Trophoblast cell (in vitro differentiated cells and primary cell): ENCODE measurements around the gene RFFL.
"Not testable (repeated sequence)": the region's sequence is repeated elsewhere in the genome, so short reads cannot be mapped to it uniquely, and the experiment has no call there.

Source experiments
- DNase-seq, 2 donors: peaks; one replicate each; pipeline ENCODE4 v3.0.0-alpha.2; 2016
- H2AFZ ChIP-seq: 2 replicates; pipeline ENCODE4 v1.6.1; 2013; ENCODE audit warnings: low read length, moderate library complexity, mild to moderate bottlenecking; ENCODE audit not compliant: insufficient read depth, poor library complexity
- H2AK5ac ChIP-seq: 2 replicates; pipeline ENCODE4 v1.6.1; 2013; ENCODE audit warnings: mild to moderate bottlenecking, low read length
- H2BK120ac ChIP-seq: 2 replicates; pipeline ENCODE4 v1.6.1; 2013; ENCODE audit warnings: low read length, mild to moderate bottlenecking, moderate library complexity; ENCODE audit not compliant: insufficient read depth, poor library complexity
- H2BK12ac ChIP-seq: 2 replicates; pipeline ENCODE4 v1.6.1; 2013; ENCODE audit warnings: mild to moderate bottlenecking, low read length, moderate library complexity
- H2BK5ac ChIP-seq: 2 replicates; pipeline ENCODE4 v1.6.1; 2013; ENCODE audit warnings: low read length, low read depth, moderate library complexity, mild to moderate bottlenecking; ENCODE audit not compliant: poor library complexity
- H3K14ac ChIP-seq: 2 replicates; pipeline ENCODE4 v1.6.1; 2013; ENCODE audit warnings: mild to moderate bottlenecking, low read length
- H3K18ac ChIP-seq: 2 replicates; pipeline ENCODE4 v1.6.1; 2013; ENCODE audit warnings: mild to moderate bottlenecking, low read length
- H3K23ac ChIP-seq: 2 replicates; pipeline ENCODE4 v1.6.1; 2013; ENCODE audit warnings: low read length
- H3K27ac ChIP-seq: 2 replicates; pipeline ENCODE4 v1.5.1; 2013; ENCODE audit warnings: low read depth, mild to moderate bottlenecking, inconsistent platforms, low read length, moderate library complexity
- H3K27me3 ChIP-seq: 2 replicates; pipeline ENCODE4 v1.6.1; 2013; ENCODE audit warnings: inconsistent platforms, mild to moderate bottlenecking, low read length, moderate library complexity; ENCODE audit not compliant: insufficient read depth
- H3K36me3 ChIP-seq, 2 experiments: 1 replicate in 1 of 2; 2 replicates in 1 of 2; pipeline ENCODE4 v1.6.1; 2013; ENCODE audit warnings: low read length in 2 of 2, mild to moderate bottlenecking in 2 of 2, moderate library complexity in 1 of 2; ENCODE audit not compliant: insufficient read depth in 2 of 2, control insufficient read depth in 1 of 2
- H3K4ac ChIP-seq: 2 replicates; pipeline ENCODE4 v1.6.1; 2013; ENCODE audit warnings: low read depth, mild to moderate bottlenecking, low read length, moderate library complexity
- H3K4me1 ChIP-seq, 2 experiments: 1 replicate in 1 of 2; 2 replicates in 1 of 2; pipeline ENCODE4 v1.6.1; 2013; ENCODE audit warnings: low read length in 2 of 2, mild to moderate bottlenecking in 2 of 2, moderate library complexity in 1 of 2; ENCODE audit not compliant: insufficient read depth in 2 of 2, control insufficient read depth in 1 of 2
- H3K4me2 ChIP-seq: 2 replicates; pipeline ENCODE4 v1.6.1; 2013; ENCODE audit warnings: inconsistent platforms, mild to moderate bottlenecking, low read length, moderate library complexity
- H3K4me3 ChIP-seq: 2 replicates; pipeline ENCODE4 v1.5.1; 2013; ENCODE audit warnings: mild to moderate bottlenecking, low read depth, low read length, inconsistent platforms
- H3K79me1 ChIP-seq: one replicate; pipeline ENCODE4 v1.6.1; 2013; ENCODE audit warnings: low read length
- H3K79me2 ChIP-seq: 2 replicates; pipeline ENCODE4 v1.6.1; 2013; ENCODE audit warnings: low read length, mild to moderate bottlenecking; ENCODE audit not compliant: control insufficient read depth, insufficient read depth, poor library complexity
- H3K9ac ChIP-seq: 2 replicates; pipeline ENCODE4 v1.6.1; 2013; ENCODE audit warnings: mild to moderate bottlenecking, low read length
- H3K9me3 ChIP-seq: 2 replicates; pipeline ENCODE4 v1.6.1; 2013; ENCODE audit warnings: low read depth, mild to moderate bottlenecking, control low read depth, inconsistent platforms, low read length; ENCODE audit not compliant: insufficient read depth
- H4K12ac ChIP-seq: 2 replicates; pipeline ENCODE4 v1.6.1; 2013; ENCODE audit warnings: low read depth, mild to moderate bottlenecking, low read length, moderate library complexity
- H4K8ac ChIP-seq: 2 replicates; pipeline ENCODE4 v1.6.1; 2013; ENCODE audit warnings: low read depth, mild to moderate bottlenecking, low read length, moderate library complexity
- H4K91ac ChIP-seq: one replicate; pipeline ENCODE4 v1.6.1; 2013; ENCODE audit warnings: low read depth, mild to moderate bottlenecking, low read length, moderate library complexity
- WGBS: extraction: QIAGEN DNeasy Blood & Tissue Kit; methylation state at CpG from one replicate; pipeline ENCODE4 v1.1.7; 2013; ENCODE audit warnings: missing lambda C conversion rate; ENCODE audit not compliant: insufficient read length, insufficient coverage; ENCODE audit errors: extremely low coverage; 5-methylcytosine and 5-hydroxymethylcytosine counted together

The RFFL gene

GRCh38 chr17:35095741-35096140 is 32.2 kb upstream of the RFFL start:
- Histone ChIP-seq H3K4ac (no peak overlapping the region), H2BK120ac (no peak overlapping the region)
- WGBS, result no CpG with 5 or more reads among the region's 1 CpG

GRCh38 chr17:35094902-35095301 is 31.4 kb upstream of the RFFL start:
- Histone ChIP-seq H3K36me3 (peaks cover 0 to 3% of the 10 kb centered on the region in 2 experiments), H3K79me2 (no peaks in the 10 kb centered on the region), H4K91ac (no peak overlapping the region), H2AFZ (no peak overlapping the region), H3K27me3 (no peaks in the 10 kb centered on the region), H3K4me3 (no peak overlapping the region), H2BK5ac (no peak overlapping the region), H3K14ac (no peak overlapping the region), H2BK120ac (no peak overlapping the region), H3K4me1 (peaks cover 0 to 1% of the 10 kb centered on the region in 2 experiments), H2AK5ac (no peak overlapping the region), H3K27ac (no peak overlapping the region), H3K79me1 (no peaks in the 10 kb centered on the region), H3K4me2 (no peak overlapping the region), H3K9ac (no peak overlapping the region), H3K18ac (no peak overlapping the region), H2BK12ac (no peak overlapping the region), H4K12ac (no peak overlapping the region), H3K23ac (no peak overlapping the region), H4K8ac (no peak overlapping the region), H3K4ac (no peak overlapping the region), H3K9me3 (no peaks in the 10 kb centered on the region)
- DNase-seq, result peak in 1 of 2 donors; percentile 12
- no CpG with 5 or more reads among the region's 2 CpGs for WGBS

More at GRCh38 chr17:35095741-35096140, 32.2 kb upstream of the RFFL start:
- Histone ChIP-seq H3K27me3 (no peaks in the 10 kb centered on the region), H3K27ac (no peak overlapping the region), H3K23ac (no peak overlapping the region), H2BK12ac (no peak overlapping the region), H3K18ac (no peak overlapping the region), H3K36me3 (peaks cover 5 to 10% of the 10 kb centered on the region in 2 experiments), H3K4me1 (no peaks in the 10 kb centered on the region), H3K4me2 (no peak overlapping the region), H4K12ac (no peak overlapping the region), H3K14ac (no peak overlapping the region), H4K91ac (no peak overlapping the region), H3K9ac (no peak overlapping the region), H3K9me3 (no peaks in the 10 kb centered on the region), H3K79me1 (no peaks in the 10 kb centered on the region), H2AK5ac (no peak overlapping the region), H3K4me3 (no peak overlapping the region), H2AFZ (no peak overlapping the region), H3K79me2 (no peaks in the 10 kb centered on the region), H4K8ac (no peak overlapping the region), H2BK5ac (no peak overlapping the region)
- no peak for DNase-seq

GRCh38 chr17:35090707-35091106 is 27.2 kb upstream of the RFFL start:
- not testable (repeated sequence) for H2AK5ac ChIP-seq, H4K12ac ChIP-seq, H4K8ac ChIP-seq, H3K79me2 ChIP-seq, H3K9ac ChIP-seq, H3K27me3 ChIP-seq, H3K14ac ChIP-seq, H3K18ac ChIP-seq, H3K36me3 ChIP-seq, DNase-seq, H2BK12ac ChIP-seq, H3K4me2 ChIP-seq, H2AFZ ChIP-seq, H3K9me3 ChIP-seq, H4K91ac ChIP-seq, H2BK5ac ChIP-seq, H3K4ac ChIP-seq, H3K27ac ChIP-seq, H3K23ac ChIP-seq, H3K4me3 ChIP-seq, H2BK120ac ChIP-seq
- WGBS, result no CpG with 5 or more reads among the region's 11 CpGs
- H3K4me1 ChIP-seq, result peaks cover 3 to 11% of the 10 kb centered on the region in 2 experiments
- H3K79me1 ChIP-seq, result peaks cover 10% of the 10 kb centered on the region

GRCh38 chr17:35089586-35090296 is 26.2 kb upstream of the RFFL start:
- H3K79me1 ChIP-seq, result peaks cover 10% of the 10 kb centered on the region
- peaks cover 4% of the 10 kb centered on the region for H3K79me2 ChIP-seq
- H4K12ac ChIP-seq, result peak overlapping the region; percentile 45

More at GRCh38 chr17:35089586-35090296, 26.2 kb upstream of the RFFL start:
- WGBS, result no CpG with 5 or more reads among the region's 22 CpGs
- H3K27ac ChIP-seq, result peak overlapping the region; percentile 30
- H3K4me2 ChIP-seq, result peak overlapping the region; percentile 65
- H4K91ac ChIP-seq, result peak overlapping the region; percentile 31
- H3K4ac ChIP-seq, result no peak overlapping the region
- H3K23ac ChIP-seq, result no peak overlapping the region
- H3K9ac ChIP-seq, result peak overlapping the region; percentile 6
- H2BK12ac ChIP-seq, result peak overlapping the region; percentile 23
- peak overlapping the region; percentile 13 for H2AFZ ChIP-seq
- peaks cover 3 to 11% of the 10 kb centered on the region in 2 experiments for H3K4me1 ChIP-seq
- no peaks in the 10 kb centered on the region for H3K9me3 ChIP-seq
- H3K4me3 ChIP-seq, result peak overlapping the region; percentile 38
- no peaks in the 10 kb centered on the region for H3K36me3 ChIP-seq
- H3K18ac ChIP-seq, result no peak overlapping the region
- H2BK120ac ChIP-seq, result no peak overlapping the region
- no peaks in the 10 kb centered on the region for H3K27me3 ChIP-seq
- peak overlapping the region; percentile 12 for H2BK5ac ChIP-seq
- peak overlapping the region; percentile 49 for H4K8ac ChIP-seq
- no peak overlapping the region for H3K14ac ChIP-seq
- peak; percentile 29 to 63 for DNase-seq
- no peak overlapping the region for H2AK5ac ChIP-seq
